ENCODE results near the gene CHD1L. TPM values are rescaled to one million over a fixed set of nuclear protein-coding genes. Genes with fewer than 3 reads are reported as not detected.
"Not testable (repeated sequence)": the region's sequence is repeated elsewhere in the genome, so short reads cannot be mapped to it uniquely, and the experiment has no call there.

The CHD1L gene
- total RNA-seq, 1 donor from 2014 or later = 65.4 TPM

DNA sequence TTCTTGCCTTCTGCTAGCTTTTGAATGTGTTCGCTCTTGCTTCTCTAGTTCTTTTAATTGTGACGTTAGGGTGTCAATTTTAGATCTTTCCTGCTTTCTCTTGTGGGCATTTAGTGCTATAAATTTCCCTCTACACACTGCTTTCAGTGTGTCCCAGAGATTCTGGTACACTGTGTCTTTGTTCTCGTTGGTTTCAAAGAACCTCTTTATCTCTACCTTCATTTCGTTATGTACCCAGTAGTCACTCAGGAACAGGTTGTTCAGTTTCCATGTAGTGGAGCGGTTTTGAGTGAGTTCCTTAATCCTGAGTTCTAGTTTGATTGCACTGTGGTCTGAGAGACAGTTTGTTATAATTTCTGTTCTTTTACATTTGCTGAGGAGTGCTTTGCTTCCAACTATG, 11.5 kb upstream of the CHD1L start:
- intact Hi-C loops (cut with micrococcal nuclease) = not testable (repeated sequence)

GRCh38 chr1:147233903-147234302, 8.6 kb upstream of the CHD1L start:
- intact Hi-C loops (cut with micrococcal nuclease) = not testable (repeated sequence)

DNA sequence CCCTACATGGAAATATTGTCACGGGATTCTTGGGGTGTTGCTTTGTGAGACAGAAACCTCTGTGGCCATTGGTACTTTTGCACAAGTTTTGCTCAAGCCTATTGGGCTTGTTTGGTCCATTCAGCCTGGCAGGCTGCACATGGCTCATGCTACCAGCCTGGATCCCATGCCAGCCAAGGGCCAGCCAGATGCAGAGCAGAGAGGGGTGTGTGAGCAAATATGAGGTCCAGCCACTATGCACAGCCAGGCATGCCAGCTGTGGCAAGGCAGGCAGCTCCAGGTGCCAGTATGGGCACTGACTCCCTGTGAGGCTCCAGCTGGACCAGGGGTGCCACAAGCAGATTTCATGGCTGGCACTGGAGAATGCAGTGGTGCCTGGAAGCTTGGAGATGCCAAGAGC, 6.7 kb upstream of the CHD1L start:
- intact Hi-C loops (cut with micrococcal nuclease) = no loop called here

- intact Hi-C loops (cut with micrococcal nuclease) = no loop called here
Observed at GRCh38 chr1:147236448-147236847, 6.0 kb upstream of the CHD1L start.

DNA sequence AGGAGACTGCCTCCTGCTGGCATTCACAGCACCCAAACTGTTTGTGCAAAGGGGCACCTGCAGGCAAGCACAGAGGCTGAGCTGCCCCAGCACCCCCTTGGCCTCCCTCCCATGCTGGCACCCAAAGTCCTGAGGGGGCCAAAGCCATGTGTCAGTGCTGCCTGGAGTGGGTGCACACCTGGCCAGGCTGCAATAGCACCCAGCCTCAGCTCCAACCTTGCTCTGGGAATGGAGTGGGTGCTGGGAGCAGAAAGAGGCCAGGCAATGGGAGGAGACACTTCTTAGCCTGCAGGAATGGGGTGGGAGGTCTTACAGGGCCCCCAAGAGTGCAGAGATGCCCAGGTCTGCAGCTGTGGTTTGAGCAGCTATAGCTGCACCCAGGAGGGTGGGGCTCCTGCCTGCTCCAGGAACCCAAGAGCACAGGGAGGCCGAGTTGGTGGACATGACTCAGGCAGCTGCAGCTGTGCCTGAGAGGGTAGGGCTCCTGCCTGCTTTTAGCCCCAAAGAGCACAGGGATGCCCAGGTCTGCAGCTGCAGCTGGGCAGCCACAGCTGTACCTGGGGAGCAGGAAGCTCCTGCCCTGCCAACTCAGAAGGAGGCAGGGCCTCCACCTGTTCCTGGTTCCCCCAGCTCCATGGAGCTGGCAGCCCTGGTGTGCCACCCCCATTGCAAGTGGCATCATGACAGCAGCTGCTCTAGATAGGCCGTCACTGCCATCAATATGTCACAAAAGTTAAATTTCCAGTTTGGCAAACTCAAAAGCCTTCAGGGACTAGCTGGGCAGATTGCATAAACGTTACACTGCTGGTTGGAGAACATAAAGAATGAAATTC, 5.3 kb upstream of the CHD1L start:
- intact Hi-C loops (cut with micrococcal nuclease) = no loop called here

GRCh38 chr1:147238053-147238902, 4.2 kb upstream of the CHD1L start:
- intact Hi-C loops (cut with micrococcal nuclease) = no loop called here

DNA sequence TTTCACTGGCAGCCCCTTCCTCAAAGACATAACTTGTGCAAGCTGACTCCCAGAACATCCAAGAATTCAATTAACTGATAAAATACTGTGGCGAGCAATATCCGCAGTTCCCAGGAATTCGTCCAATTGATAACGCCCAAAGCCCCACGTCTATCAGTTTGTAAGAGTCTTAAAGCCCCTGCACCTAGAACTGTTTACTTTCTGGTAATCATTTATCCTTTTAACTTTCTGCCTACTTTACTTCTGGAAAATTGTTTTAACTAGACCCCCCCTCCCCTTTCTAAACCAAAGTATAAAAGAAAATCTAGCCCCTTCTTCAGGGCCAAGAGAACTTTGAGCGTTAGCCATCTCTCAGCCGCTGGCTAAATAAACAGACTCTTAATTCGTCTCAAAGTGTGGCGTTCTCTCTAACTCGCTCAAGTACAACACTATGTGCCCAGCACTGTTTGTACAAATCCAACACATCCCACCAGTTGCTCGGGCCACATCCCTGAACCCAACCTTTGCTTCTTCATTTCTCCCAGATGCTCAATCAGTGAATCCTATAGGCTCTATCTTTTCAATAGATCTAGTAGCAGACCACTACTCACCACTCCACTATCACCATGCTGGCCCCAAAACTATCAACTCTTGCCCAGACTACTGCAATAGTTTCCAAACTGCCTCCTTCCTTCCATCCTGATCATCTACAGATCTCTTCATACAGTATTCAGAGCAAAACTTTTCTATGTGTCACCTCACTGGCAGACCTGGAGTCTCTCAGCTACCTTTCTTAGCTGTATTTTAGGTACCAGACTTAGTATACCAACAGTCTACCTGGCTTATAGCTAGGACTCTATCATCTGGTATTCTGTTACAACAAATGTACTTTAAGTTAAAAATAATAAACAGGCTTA, 3.3 kb upstream of the CHD1L start:
- intact Hi-C loops (cut with micrococcal nuclease) = no loop called here

DNA sequence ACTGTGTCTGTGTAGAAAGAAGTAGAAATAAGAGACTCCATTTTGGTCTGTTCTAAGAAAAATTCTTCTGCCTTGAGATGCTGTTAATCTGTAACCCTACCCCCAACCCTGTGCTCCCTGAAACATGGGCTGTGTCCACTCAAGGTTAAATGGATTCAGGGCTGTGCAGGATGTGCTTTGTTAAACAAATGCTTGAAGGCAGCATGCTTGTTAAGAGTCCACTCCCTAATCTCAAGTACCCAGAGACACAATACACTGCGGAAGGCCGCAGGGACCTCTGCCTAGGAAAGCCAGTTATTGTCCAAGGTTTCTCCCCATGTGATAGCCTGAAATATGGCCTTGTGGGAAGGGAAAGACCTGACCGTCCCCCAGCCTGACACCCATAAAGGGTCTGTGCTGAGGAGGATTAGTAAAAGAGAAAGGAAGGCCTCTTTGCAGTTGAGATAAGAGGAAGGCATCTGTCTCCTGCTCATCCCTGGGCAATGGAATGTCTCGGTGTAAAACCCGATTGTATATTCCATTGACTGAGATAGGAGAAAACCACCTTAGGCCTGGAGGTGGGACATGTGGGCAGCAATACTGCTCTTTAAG, 2.3 kb upstream of the CHD1L start:
- intact Hi-C loops (cut with micrococcal nuclease) = loop anchor here (5.0 kb wide), 1 partner anchor 158 kb away; no protein-coding TSS in a partner anchor

DNA sequence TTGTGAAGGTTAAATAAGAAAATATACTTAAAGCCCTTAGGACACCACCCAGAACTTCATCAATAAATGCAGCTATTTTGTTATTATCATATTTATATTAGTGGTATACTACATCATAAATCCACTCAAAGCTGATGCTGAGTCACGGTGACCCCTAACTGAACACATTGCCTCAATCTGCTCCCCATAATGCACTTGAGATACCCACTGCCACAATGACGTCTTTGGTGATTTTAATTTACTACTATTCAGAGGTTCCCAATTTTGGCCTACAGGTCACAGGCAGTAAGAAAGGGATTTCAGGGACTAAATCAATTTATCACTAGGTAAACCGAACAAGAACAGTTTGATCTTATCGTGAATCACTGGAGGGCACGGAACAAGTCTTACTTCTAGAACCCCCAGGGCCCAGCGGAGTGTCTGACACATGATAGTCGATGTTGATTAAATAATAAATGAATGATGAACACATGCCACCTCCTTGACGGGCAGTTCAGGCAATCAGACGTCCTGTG, 493 bp upstream of the CHD1L start:
- intact Hi-C loops (cut with micrococcal nuclease) = loop anchor here (5.0 kb wide), 1 partner anchor 160 kb away; no protein-coding TSS in a partner anchor

- intact Hi-C loops (cut with micrococcal nuclease) = loop anchor here (1.0 to 5.0 kb wide), 2 partner anchors 71 to 161 kb away; partner anchors contain the start of gene PRKAB2
Observed at GRCh38 chr1:147243228-147243685, 773 bp downstream of the CHD1L start.

GRCh38 chr1:147243841-147244240, 1.4 kb downstream of the CHD1L start:
- intact Hi-C loops (cut with micrococcal nuclease) = loop anchor here (1.0 to 5.0 kb wide), 2 partner anchors 72 to 162 kb away; partner anchors contain the start of gene PRKAB2

DNA sequence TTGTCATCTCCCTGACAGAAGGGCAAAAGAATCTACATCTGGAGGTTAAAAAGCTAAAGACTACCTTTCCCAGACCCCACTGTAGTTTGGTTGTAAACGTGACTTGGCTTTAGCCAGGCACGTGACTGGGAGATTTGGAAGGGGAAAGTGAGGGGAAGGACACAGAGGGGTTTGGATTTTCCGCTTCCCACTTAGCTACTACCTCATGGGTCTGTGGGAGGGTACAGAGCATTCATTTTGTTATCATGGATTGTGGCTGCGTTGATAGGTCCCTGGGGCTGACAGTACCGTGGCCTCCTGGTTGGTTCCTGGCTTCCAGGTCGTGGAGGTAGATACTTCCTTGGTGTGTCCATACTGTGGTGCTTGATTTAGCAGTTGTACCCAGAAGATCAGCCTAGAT, 2.6 kb downstream of the CHD1L start:
- intact Hi-C loops (cut with micrococcal nuclease) = no loop called here

- intact Hi-C loops (cut with micrococcal nuclease) = no loop called here
Observed at GRCh38 chr1:147245586-147246021, 3.1 kb downstream of the CHD1L start.

DNA sequence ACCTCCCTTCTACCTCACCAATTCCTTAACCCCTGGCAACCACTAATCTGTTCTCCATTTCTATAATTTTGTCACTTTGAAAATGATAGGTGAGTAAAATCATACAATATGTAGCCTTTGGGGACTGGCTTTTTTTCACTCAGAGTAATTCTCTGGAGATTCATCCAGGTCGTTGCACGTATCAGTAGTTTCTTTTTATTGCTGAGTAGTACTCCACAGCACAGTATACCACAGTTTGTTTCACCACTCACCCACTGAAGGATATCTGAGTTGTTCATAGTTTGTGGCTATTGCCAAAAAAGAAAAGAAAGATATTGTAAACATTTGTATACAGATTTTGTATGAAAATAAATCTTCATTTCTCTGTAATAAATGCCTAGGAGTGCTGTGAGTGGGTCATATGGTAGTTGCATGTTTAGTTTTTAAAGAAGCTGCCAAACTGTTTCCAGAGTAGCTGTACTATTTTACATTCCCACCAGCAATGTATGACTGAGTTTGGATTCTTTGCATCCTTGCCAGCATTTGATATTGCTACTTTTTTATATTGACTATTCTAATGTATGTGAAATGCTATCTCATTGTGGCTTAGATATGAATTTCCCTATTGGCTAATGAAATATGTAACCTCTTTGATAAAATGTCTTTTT, 3.7 kb downstream of the CHD1L start:
- intact Hi-C loops (cut with micrococcal nuclease) = no loop called here

GRCh38 chr1:147246910-147247655, 4.6 kb downstream of the CHD1L start:
- intact Hi-C loops (cut with micrococcal nuclease) = no loop called here

DNA sequence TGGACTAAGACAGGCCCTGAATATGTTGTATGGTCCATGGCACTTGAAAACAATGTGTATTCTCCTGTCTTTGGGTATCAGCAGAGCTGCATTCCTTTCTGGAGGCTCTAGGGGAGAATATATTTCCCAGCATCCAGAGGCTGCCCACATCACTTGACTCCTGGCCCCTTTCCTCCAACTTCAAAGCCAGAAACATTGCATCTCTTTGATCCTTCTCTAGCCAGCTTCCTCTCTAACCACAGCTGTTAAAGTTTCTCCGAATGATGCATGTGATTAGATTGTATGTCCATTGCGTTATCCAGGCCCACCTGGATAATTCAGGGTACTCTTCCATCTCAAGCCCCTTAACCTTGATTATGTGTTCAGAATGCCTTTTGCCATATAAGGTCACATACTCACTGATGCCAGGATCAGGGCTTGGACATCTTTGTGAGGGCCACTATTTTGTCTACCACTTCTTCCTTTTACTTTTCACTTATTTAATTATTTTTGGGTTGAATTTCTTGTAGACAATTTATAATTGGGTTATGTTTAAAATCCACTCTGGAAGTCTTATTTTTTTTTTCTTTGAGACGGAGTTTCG, 5.3 kb downstream of the CHD1L start:
- intact Hi-C loops (cut with micrococcal nuclease) = no loop called here

DNA sequence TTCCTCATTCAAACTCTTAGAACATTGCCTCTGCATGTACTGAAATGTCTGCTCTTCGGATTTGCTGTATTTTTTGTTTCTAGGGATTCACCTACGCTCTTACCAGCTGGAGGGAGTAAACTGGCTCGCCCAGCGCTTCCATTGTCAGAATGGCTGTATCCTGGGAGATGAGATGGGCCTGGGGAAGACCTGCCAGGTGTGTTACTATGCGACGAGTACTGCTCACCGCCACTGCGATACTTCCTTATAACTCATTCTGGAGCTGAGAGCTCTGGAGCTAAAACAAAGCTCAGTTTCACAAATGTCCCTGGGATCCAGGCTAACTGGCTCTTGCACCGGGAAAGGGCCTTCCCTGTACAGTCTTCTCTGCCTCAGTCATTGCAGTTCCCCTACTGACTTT, 10.1 kb downstream of the CHD1L start:
- intact Hi-C loops (cut with micrococcal nuclease) = no loop called here

- intact Hi-C loops (cut with micrococcal nuclease) = no loop called here
Observed at GRCh38 chr1:147260956-147261355, 18.5 kb downstream of the CHD1L start.
